Neural cell (in vitro differentiated cells): Measurements from ENCODE around the gene BNIPL. TPM values are rescaled to one million over a fixed set of nuclear protein-coding genes. Genes with fewer than 3 reads are reported as not detected.

ENCODE experiments used
- H2AFZ ChIP-seq: fragments of 200-600, 300-800 bp; sonication (generic), shearing (Covaris generic); 2 replicates; pipeline ENCODE4 v1.6.0; 2014; ENCODE audit warnings: low read depth, mild to moderate bottlenecking, antibody characterized with exemption, low read length, moderate library complexity
- H3F3A ChIP-seq: fragments of 200-600 bp; shearing (Covaris generic); 2 replicates; pipeline ENCODE4 v1.6.1; 2016; ENCODE audit warnings: mild to moderate bottlenecking, moderate library complexity, mixed read lengths, antibody characterized with exemption, low read length; ENCODE audit not compliant: insufficient read depth, poor library complexity, severe bottlenecking
- H3K27ac ChIP-seq: fragments of 200-600, 300-800 bp; sonication (generic), shearing (Covaris generic); 2 replicates; pipeline ENCODE4 v1.5.1; 2014; ENCODE audit warnings: mild to moderate bottlenecking, low read length, moderate library complexity
- H3K27me3 ChIP-seq: fragments of 300-800, 200-600 bp; sonication (generic), shearing (Covaris generic); 2 replicates; pipeline ENCODE4 v1.6.0; 2014; ENCODE audit warnings: mild to moderate bottlenecking, low read depth, low read length, moderate library complexity; ENCODE audit not compliant: insufficient read depth
- H3K36me3 ChIP-seq: fragments of 300-800, 200-600 bp; sonication (generic), shearing (Covaris generic); 2 replicates; pipeline ENCODE4 v1.5.1; 2014; ENCODE audit warnings: mild to moderate bottlenecking, antibody characterized with exemption, low read length, moderate library complexity; ENCODE audit not compliant: insufficient read depth
- H3K4me2 ChIP-seq: fragments of 300-800, 200-600 bp; sonication (generic), shearing (Covaris generic); 2 replicates; pipeline ENCODE4 v1.6.0; 2014; ENCODE audit warnings: mild to moderate bottlenecking, low read length
- H3K4me3 ChIP-seq: fragments of 300-800, 200-600 bp; sonication (generic), shearing (Covaris generic); 2 replicates; pipeline ENCODE4 v1.5.1; 2014; ENCODE audit warnings: mild to moderate bottlenecking, low read length, moderate library complexity
- H3K79me2 ChIP-seq: fragments of 200-600 bp; shearing (Covaris generic); replicated peaks from 2 replicates; pipeline ENCODE4 v1.6.0; 2014; ENCODE audit warnings: mild to moderate bottlenecking, low read length, moderate library complexity; ENCODE audit not compliant: insufficient read depth
- H3K9ac ChIP-seq: fragments of 300-800, 200-600 bp; sonication (generic), shearing (Covaris generic); 2 replicates; pipeline ENCODE4 v1.6.1; 2016; ENCODE audit warnings: mild to moderate bottlenecking, low read length, mixed read lengths
- H3K9me2 ChIP-seq: fragments of 200-600 bp; shearing (Covaris generic); 2 replicates; pipeline ENCODE4 v1.6.1; 2016; ENCODE audit warnings: mild to moderate bottlenecking, low read length, mixed read lengths; ENCODE audit not compliant: insufficient read depth
- H3K9me3 ChIP-seq: fragments of 200-600, 300-800 bp; sonication (generic), shearing (Covaris generic); 2 replicates; pipeline ENCODE4 v1.6.1; 2016; ENCODE audit warnings: mild to moderate bottlenecking, mixed run types, low read length, moderate library complexity, mixed read lengths
- H4K20me1 ChIP-seq: fragments of 200-600 bp; shearing (Covaris generic); 2 replicates; pipeline ENCODE4 v1.6.1; 2016; ENCODE audit warnings: mild to moderate bottlenecking, mixed run types; ENCODE audit not compliant: insufficient read depth
- EP300 ChIP-seq: fragments of 450-650 bp; conservative IDR thresholded peaks from 2 replicates; pipeline ENCODE4 v1.6.1; 2014; ENCODE audit warnings: antibody characterized with exemption, mild to moderate bottlenecking, moderate library complexity; ENCODE audit not compliant: poor library complexity, severe bottlenecking
- EZH2 ChIP-seq: fragments of 200-600, 300-800 bp; shearing (Covaris generic), sonication (generic); IDR thresholded peaks from 2 replicates; pipeline ENCODE4 v1.6.1; 2014; ENCODE audit warnings: antibody characterized with exemption, low read length, borderline replicate concordance, mild to moderate bottlenecking; ENCODE audit not compliant: insufficient read depth, poor library complexity, severe bottlenecking
- MXI1 ChIP-seq: fragments of 450-650 bp; conservative IDR thresholded peaks from 2 replicates; pipeline ENCODE4 v1.6.1; 2014; ENCODE audit warnings: antibody characterized with exemption, mild to moderate bottlenecking; ENCODE audit not compliant: poor library complexity, severe bottlenecking
- POLR2AphosphoS5 ChIP-seq: IDR thresholded peaks from 2 replicates; pipeline ENCODE4 v1.6.1; 2012
- RAD21 ChIP-seq: fragments of 450-650 bp; conservative IDR thresholded peaks from 2 replicates; pipeline ENCODE4 v1.6.1; 2014; ENCODE audit warnings: antibody characterized with exemption, mild to moderate bottlenecking, moderate library complexity
- SMC3 ChIP-seq: fragments of 450-650 bp; conservative IDR thresholded peaks from 2 replicates; pipeline ENCODE4 v1.6.1; 2014; ENCODE audit warnings: antibody characterized with exemption, mild to moderate bottlenecking, moderate library complexity; ENCODE audit not compliant: poor library complexity
- TAF1 ChIP-seq: IDR thresholded peaks from 2 replicates; pipeline ENCODE4 v1.6.1; 2012; ENCODE audit warnings: low read depth
- polyA plus RNA-seq: library from polyadenylated mRNA; depleted of rRNA; stranded (reverse); fragments of >200 nt; gene quantifications from 2 replicates; pipeline ENCODE4 v1.2.3, GENCODE V29; 2014
- TF ChIP-seq, protein P1 (sequence below): fragments of 450-650 bp; IDR thresholded peaks from 2 replicates; pipeline ENCODE4 v1.5.1; 2014; ENCODE audit warnings: antibody characterized with exemption, mild to moderate bottlenecking, moderate library complexity; ENCODE audit not compliant: poor library complexity, severe bottlenecking
- TF ChIP-seq, protein P2 (sequence below): IDR thresholded peaks from 2 replicates; pipeline ENCODE4 v1.6.1; 2012; ENCODE audit warnings: borderline replicate concordance

BNIPL gene
- polyA plus RNA-seq, 1 donor from 2014 or later, result 0.33 TPM

DNA sequence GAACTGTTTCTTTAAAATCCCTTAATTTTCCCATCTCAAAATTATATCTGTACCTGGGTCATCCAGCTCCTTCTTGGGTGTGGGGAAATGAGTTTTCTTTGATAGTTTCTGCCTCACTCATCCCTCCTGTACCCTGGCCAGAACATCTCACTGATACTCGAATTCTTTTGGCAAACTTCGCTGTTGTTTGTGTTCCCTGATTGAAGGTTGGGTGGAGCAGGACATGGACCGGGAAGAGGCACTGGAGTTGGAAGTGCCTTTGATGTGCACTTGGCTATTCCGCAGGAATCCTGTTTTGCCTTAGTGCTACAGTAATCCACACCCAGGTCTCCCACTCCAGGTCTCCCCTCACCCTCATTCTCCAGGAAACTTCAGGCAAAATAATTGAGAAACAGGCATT is 40.9 kb upstream of the BNIPL start:
- no peaks in the 10 kb centered on the region for H3K9me2 ChIP-seq
- H3K27ac ChIP-seq, result no peak overlapping the region
- no peak overlapping the region for H3K9ac ChIP-seq
- no peak overlapping the region for H2AFZ ChIP-seq
- H3F3A ChIP-seq, result no peaks in the 10 kb centered on the region
- no peaks in the 10 kb centered on the region for H3K9me3 ChIP-seq
- no peak overlapping the region for H3K4me3 ChIP-seq
- H3K79me2 ChIP-seq, result no peaks in the 10 kb centered on the region
- no peak for TF ChIP-seq EP300
- no peaks in the 10 kb centered on the region for H3K36me3 ChIP-seq
- H4K20me1 ChIP-seq, result no peaks in the 10 kb centered on the region
- no peak overlapping the region for H3K4me2 ChIP-seq
- H3K27me3 ChIP-seq, result no peaks in the 10 kb centered on the region

DNA sequence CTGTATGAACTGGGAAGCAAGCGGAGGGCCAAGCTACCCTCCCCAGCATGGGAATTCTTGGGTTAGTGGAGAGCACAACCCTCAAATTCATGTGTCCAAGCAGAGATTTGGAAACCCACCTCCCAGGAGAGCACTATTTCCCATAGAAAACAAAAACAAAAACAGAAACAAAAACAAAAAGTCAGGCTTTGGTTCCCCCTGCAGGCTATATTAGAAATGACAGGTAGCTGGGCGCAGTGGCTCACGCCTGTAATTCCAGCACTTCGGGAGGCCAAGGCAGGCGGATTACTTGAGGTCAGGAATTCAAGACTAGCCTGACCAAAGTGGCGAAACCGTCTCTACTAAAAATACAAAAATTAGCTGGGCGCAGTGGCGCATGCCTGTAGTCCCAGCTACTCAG is 40.5 kb upstream of the BNIPL start:
- H3K79me2 ChIP-seq, result no peaks in the 10 kb centered on the region
- H3K9ac ChIP-seq, result no peak overlapping the region
- no peaks in the 10 kb centered on the region for H3K9me3 ChIP-seq
- H3K4me2 ChIP-seq, result no peak overlapping the region
- no peaks in the 10 kb centered on the region for H4K20me1 ChIP-seq
- H3K27ac ChIP-seq, result no peak overlapping the region
- H3K36me3 ChIP-seq, result no peaks in the 10 kb centered on the region
- no peaks in the 10 kb centered on the region for H3K27me3 ChIP-seq
- H3F3A ChIP-seq, result no peaks in the 10 kb centered on the region
- no peaks in the 10 kb centered on the region for H3K9me2 ChIP-seq
- no peak overlapping the region for H2AFZ ChIP-seq
- no peak overlapping the region for H3K4me3 ChIP-seq
- peak; percentile 65 for TF ChIP-seq SMC3
- TF ChIP-seq RAD21, result peak; percentile 75
- TF ChIP-seq, protein P1, sequence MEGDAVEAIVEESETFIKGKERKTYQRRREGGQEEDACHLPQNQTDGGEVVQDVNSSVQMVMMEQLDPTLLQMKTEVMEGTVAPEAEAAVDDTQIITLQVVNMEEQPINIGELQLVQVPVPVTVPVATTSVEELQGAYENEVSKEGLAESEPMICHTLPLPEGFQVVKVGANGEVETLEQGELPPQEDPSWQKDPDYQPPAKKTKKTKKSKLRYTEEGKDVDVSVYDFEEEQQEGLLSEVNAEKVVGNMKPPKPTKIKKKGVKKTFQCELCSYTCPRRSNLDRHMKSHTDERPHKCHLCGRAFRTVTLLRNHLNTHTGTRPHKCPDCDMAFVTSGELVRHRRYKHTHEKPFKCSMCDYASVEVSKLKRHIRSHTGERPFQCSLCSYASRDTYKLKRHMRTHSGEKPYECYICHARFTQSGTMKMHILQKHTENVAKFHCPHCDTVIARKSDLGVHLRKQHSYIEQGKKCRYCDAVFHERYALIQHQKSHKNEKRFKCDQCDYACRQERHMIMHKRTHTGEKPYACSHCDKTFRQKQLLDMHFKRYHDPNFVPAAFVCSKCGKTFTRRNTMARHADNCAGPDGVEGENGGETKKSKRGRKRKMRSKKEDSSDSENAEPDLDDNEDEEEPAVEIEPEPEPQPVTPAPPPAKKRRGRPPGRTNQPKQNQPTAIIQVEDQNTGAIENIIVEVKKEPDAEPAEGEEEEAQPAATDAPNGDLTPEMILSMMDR, result peak; percentile 81
- TF ChIP-seq EZH2, result no peak
- TF ChIP-seq, protein P2, sequence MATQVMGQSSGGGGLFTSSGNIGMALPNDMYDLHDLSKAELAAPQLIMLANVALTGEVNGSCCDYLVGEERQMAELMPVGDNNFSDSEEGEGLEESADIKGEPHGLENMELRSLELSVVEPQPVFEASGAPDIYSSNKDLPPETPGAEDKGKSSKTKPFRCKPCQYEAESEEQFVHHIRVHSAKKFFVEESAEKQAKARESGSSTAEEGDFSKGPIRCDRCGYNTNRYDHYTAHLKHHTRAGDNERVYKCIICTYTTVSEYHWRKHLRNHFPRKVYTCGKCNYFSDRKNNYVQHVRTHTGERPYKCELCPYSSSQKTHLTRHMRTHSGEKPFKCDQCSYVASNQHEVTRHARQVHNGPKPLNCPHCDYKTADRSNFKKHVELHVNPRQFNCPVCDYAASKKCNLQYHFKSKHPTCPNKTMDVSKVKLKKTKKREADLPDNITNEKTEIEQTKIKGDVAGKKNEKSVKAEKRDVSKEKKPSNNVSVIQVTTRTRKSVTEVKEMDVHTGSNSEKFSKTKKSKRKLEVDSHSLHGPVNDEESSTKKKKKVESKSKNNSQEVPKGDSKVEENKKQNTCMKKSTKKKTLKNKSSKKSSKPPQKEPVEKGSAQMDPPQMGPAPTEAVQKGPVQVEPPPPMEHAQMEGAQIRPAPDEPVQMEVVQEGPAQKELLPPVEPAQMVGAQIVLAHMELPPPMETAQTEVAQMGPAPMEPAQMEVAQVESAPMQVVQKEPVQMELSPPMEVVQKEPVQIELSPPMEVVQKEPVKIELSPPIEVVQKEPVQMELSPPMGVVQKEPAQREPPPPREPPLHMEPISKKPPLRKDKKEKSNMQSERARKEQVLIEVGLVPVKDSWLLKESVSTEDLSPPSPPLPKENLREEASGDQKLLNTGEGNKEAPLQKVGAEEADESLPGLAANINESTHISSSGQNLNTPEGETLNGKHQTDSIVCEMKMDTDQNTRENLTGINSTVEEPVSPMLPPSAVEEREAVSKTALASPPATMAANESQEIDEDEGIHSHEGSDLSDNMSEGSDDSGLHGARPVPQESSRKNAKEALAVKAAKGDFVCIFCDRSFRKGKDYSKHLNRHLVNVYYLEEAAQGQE, result no peak
- no peak for TF ChIP-seq EP300
- TF ChIP-seq MXI1, result no peak
- TF ChIP-seq TAF1, result no peak
- TF ChIP-seq POLR2AphosphoS5, result no peak
